Measurements from ENCODE around the gene TRMT112. TPM values are rescaled to one million over a fixed set of nuclear protein-coding genes. Genes with fewer than 3 reads are reported as not detected.

TRMT112 gene
- total RNA-seq, 1 experiment from 2014 or later: 328 TPM

DNA sequence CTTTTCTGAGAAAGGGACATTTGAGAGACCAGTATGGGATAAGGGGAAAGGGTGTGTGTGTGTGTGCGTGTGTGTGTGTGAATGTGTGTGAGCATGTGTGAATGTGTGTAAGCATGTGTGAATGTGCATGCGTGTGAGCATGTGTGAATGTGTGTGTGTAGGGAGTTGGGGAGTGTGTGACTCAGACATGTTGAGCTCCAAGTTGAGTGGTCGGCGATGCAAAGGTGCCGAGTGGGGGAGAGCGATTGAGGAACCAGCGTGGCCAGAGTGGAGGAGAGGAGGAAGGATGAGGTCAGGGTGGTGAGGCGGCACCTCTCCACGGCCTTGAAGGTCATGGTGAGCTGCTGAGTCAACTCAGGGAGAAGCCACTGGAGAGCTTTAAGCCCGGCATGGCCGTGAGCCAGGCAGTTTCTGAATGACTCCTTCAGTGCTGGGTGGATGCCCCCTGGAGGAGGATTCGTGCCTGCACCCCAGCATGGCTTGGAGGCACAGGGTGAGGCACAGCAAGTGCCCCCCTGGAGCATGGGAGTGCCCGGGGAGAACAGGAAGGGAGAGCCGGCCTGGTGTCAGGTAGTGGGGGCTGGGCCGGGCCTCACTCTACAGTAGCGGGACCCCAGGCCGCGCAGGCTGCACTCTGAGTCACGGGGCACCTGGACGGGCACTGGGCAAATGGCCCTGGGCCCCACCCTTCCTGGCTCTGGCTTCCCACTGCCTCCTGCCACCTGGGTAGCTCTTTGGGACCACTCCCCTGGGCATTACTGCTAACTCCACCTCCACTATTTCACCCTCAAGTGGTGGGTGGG is 14.4 kb upstream of the TRMT112 start:
- Histone ChIP-seq H2AFZ (ENCODE audit: low read depth, low read length, poor library complexity, severe bottlenecking) (peak overlapping the region; percentile 38), H3K9me3 (ENCODE audit: control insufficient read depth in 1 of 2, insufficient read depth in 1 of 2, low read depth in 1 of 2, low read length in 2 of 2) (no peaks in the 10 kb centered on the region), H3K27ac (ENCODE audit: low read depth, low read length) (peak overlapping the region; percentile 68), H3K27me3 (ENCODE audit: insufficient read depth, low read length) (no peaks in the 10 kb centered on the region), H3K4me2 (ENCODE audit: low read length) (peak overlapping the region; percentile 78), H3K9ac (ENCODE audit: low read length) (peak overlapping the region; percentile 62), H4K20me1 (ENCODE audit: insufficient read depth) (no peaks in the 10 kb centered on the region), H3K79me2 (ENCODE audit: insufficient read depth, low read length) (no peaks in the 10 kb centered on the region), H3K9me2 (ENCODE audit: insufficient read depth) (no peaks in the 10 kb centered on the region), H3K4me3 (replicated peaks in 1 of 2; ENCODE audit: low read depth in 1 of 2, low read length in 2 of 2) (peak overlapping the region; percentile 19 to 37), H3K36me3 (ENCODE audit: control insufficient read depth in 1 of 2, insufficient read depth in 2 of 2, low read length in 2 of 2) (no peaks in the 10 kb centered on the region), H3K4me1 (ENCODE audit: control insufficient read depth in 1 of 2, insufficient read depth in 2 of 2, low read length in 2 of 2) (peaks cover 29 to 53% of the 10 kb centered on the region in 2 experiments)
- DNase-seq (ENCODE audit: low read depth, low spot score) (peak; percentile 83), ATAC-seq (peak; percentile 74)
- no TSS peak for BruUV-seq (replicated peaks)
- TF ChIP-seq POLR2A (IDR thresholded peaks at IDR 0.05; ENCODE audit: borderline replicate concordance, extremely low read depth, insufficient read depth, insufficient read length) (peak; percentile 43), ELF1 (IDR thresholded peaks at IDR 0.05; ENCODE audit: borderline replicate concordance, low read depth) (no peak), TCF7L2 (IDR thresholded peaks at IDR 0.05; ENCODE audit: borderline replicate concordance, extremely low read depth, insufficient read depth, insufficient read length) (peak; percentile 54), CTCF (IDR thresholded peaks at IDR 0.05 in 2 of 3, conservative IDR thresholded peaks at IDR 0.05 in 1 of 3; ENCODE audit: borderline replicate concordance in 1 of 3, insufficient read depth in 1 of 3, low read depth in 2 of 3, low read length in 2 of 3) (peak in 2 of 3 experiments; percentile 74 to 89; a peak in 4 of 6 replicates), POLR2AphosphoS5 (IDR thresholded peaks at IDR 0.05; ENCODE audit: low read depth, low read length) (peak; percentile 66), MAX (IDR thresholded peaks at IDR 0.05) (no peak), SIN3A (IDR thresholded peaks at IDR 0.05; ENCODE audit: low read depth) (no peak), ZFX (IDR thresholded peaks at IDR 0.05) (peak; percentile 45; the same call in 1 of the 2 replicates)
- intact Hi-C loops (cut with micrococcal nuclease): loop anchor here (1.0 kb wide), 1 partner anchor 14 kb away; the partner anchor contains the start of gene TRMT112
- CTCF ChIA-PET: interaction anchor here (0.6 to 3.9 kb wide), 13 partner anchors 9 to 127 kb away, joined by 3 to 46 read pairs (median 5); partner anchors contain the start of genes BAD, CCDC88B, ESRRA and FKBP2
- POLR2A ChIA-PET: interaction anchor here (0.6 to 5.9 kb wide), 15 partner anchors 8 to 1490 kb away, joined by 3 to 77 read pairs (median 4); partner anchors contain the start of genes PRDX5, STIP1 and TRMT112
- RAD21 ChIA-PET (ENCODE audit: low non-redundant PET in 1 of 2, low total read pairs in 2 of 2, uncharacterized antibody in 2 of 2, unreplicated experiment in 2 of 2): interaction anchor here (0.6 to 1.8 kb wide), 10 partner anchors 8 to 321 kb away, joined by 3 to 14 read pairs (median 4); partner anchors contain the start of genes PRDX5 (in 2 of the 2) and TRMT112 (in 1 of the 2)

Data from HCT116 (cell line).